ENCODE results near the gene CALD1.

CALD1 gene, protein sequence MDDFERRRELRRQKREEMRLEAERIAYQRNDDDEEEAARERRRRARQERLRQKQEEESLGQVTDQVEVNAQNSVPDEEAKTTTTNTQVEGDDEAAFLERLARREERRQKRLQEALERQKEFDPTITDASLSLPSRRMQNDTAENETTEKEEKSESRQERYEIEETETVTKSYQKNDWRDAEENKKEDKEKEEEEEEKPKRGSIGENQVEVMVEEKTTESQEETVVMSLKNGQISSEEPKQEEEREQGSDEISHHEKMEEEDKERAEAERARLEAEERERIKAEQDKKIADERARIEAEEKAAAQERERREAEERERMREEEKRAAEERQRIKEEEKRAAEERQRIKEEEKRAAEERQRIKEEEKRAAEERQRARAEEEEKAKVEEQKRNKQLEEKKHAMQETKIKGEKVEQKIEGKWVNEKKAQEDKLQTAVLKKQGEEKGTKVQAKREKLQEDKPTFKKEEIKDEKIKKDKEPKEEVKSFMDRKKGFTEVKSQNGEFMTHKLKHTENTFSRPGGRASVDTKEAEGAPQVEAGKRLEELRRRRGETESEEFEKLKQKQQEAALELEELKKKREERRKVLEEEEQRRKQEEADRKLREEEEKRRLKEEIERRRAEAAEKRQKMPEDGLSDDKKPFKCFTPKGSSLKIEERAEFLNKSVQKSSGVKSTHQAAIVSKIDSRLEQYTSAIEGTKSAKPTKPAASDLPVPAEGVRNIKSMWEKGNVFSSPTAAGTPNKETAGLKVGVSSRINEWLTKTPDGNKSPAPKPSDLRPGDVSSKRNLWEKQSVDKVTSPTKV

GRCh38 chr7:134778941-134779740 is at the start of gene CALD1:
TSS of gene CALD1 (plus strand) at chr7:134779634. CDS start at chr7:134867734, 88,100 bp downstream.
- DNase-seq: no peak

DNA sequence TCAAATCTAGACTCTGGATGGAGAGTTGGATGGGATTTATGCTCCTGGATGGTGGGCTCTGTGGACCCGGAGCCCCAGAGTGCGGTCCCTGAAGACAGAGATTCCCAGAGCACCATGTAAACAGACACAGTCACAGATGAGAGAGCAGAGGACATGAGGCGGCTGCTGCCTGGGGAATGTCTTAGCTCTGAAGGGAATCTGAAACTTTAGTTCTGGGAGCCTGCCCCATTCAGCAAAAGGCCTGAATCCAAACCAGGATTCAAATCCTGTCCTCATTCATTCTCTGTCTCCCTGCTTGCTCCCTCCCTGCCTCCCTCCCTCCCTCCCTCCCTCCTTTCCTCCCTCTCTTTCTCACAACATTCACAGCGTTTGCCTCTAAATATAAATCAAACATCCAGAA is 49.5 kb upstream of the CALD1 start:
- no peak for DNase-seq

- no peak for DNase-seq
These were observed 49.0 kb upstream of the CALD1 start for GRCh38 chr7:134730411-134730829.

GRCh38 chr7:134731616-134732015 is 47.8 kb upstream of the CALD1 start:
- no peak for DNase-seq

DNA sequence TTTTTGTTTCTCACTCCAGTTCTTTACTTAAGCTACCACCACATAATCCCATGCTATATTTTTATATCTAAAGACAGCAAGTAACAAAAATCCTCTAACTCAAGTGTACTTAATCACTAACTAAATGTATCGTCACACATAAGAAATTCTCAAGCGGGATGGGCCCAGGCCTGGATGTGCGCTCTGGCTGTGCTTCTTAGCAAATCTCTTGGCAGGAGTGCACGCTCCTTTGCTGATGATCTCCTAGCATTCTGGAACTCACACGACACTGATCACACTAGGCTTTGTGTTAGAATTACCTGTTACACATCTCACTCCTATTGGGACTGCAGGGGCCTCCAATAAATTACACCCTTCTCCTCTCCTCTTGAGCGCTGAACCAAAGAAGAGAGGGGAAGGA is 46.7 kb upstream of the CALD1 start:
- DNase-seq: no peak

DNA sequence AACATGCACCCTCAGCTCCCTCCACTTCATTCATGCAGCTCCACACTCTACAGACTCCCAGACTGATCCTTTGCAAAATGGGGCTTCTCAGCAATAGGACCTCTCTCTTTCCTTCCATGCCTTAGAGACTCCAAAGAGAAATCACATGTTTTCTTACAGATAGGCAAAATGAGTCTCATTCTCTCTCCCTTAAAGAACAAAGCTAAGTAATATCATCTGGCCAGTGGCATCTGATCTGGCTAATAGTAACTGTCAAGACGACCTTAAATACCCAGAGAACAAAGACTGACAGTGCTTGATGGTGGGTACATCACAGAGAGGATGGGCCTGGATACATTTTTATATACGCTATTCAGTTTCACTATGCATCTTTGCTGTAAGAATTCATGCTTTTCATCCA is 43.1 kb upstream of the CALD1 start:
- DNase-seq: no peak

GRCh38 chr7:134737566-134738345 is 41.7 kb upstream of the CALD1 start:
- DNase-seq: peak; percentile 95

GRCh38 chr7:134739362-134739761 is 40.1 kb upstream of the CALD1 start:
- DNase-seq: no peak

DNA sequence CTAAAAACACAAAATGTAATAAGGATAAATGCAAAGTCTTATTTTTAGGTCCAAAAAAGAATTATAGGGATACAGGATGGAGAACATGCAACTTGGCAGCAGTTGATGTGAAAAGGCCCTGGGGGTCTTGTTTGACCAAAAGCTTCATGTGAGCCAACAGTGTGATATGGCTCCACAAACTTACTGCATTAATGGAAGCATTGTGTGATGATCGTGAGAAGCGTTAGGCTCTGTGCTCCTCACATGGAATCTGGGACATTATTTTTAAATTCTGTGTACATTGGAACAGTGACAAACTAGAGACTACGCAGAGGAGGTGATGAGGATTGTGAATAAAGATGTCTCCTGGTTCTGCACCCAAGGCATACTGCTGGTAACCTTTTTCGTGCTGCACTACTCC is 39.1 kb upstream of the CALD1 start:
- DNase-seq: no peak

GRCh38 chr7:134741907-134742635 is 37.4 kb upstream of the CALD1 start:
- DNase-seq: no peak

- DNase-seq: no peak
These were observed 36.6 kb upstream of the CALD1 start for GRCh38 chr7:134742688-134743350.

DNA sequence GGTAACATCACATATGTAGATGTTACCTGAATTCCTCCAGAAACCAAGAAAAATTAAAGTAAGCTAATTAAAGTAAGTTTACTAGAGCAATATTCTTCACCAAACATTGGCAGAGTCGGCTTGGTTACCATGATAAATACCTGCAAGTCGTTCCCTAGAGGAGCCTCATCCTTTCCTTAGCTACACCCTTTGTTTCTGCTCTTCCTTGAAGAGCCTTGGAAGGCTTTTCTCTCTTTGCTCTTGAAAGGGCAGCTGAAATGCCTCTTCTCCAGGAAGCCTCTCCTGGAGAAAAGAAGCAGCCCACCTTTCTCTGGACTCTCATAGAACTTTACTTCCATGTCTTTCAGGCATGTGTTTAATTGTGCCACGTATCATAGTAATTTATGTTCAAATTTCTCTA is 34.9 kb upstream of the CALD1 start:
- DNase-seq: no peak

- no peak for DNase-seq
These were observed 32.1 kb upstream of the CALD1 start for GRCh38 chr7:134747326-134747725.

DNA sequence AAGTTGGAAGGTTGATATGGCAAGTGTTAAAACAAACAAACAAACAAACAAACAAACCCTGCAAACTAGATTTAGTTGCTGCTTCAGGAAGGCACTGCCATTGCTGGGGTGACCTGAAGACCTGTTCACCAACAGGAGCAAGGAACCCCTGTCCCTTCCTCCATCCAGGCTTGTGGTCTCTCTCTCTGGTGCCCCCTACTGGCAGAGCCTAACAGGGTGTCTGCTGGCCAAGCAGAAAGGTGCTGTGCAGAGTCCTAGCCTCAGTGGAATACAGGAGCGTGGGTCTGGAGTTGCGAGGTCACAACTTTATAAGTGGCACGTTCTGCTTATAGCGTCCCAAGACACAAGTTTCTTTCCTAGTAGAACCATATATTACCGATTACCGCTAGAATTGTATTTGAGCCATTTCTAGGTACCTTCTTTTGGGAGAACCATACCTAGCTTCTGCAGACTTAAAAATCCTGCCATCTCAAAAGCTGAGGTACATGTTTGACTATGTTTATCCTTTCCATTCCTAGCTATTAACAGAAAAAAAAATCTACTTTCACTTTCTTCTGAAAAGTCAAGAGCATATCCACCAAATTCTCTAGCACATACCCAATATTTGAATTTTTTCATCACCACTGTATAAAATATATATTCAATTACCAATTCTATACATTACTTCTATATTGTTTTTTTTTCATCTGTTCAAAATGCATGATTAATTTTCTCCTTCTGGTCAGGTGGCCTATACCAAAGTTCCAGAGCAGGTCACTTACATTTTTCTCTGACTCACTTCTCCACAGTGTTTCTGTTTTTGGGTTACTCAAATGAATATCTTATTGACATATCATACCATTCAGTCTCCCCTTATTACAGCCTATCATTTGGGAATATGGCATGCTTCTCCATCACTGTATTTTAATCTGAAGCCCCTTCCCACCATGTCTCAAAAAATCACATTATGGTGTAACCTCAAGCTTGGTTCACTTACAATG is 29.1 kb upstream of the CALD1 start:
- DNase-seq: peak; percentile 24

DNA sequence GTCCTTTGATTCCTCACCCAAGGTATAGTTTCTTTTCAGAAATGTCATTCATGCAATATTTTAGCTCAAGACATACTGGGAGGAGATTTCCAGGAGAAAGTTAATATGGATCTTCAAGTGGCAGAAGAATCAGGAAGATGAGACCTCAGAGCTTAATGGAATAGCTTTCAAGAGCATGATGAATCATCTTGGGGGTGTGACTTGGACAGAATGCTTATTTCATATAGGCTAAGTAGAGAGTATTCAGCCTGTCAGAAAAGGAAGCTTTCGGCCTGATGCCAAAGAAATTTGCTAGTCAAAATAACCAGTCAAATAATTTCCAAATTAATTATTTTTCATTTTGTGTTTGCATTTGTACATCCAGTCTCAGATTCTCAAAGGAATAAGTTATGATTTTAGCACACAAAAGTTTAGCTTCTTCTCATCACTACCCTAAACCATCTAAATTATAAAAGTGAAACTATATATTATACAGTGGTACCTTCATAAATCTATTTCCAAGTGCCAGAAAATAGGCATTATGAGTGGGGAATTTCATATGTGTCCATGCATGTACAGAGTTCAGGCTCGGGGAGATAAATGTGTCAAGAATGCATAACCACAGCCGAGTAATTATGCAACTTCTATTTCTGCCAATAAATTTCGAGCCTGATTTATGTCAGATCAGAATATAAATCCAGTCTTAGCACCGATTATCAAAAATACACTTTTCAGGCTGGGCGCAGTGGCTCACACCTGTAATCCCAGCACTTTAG is 27.3 kb upstream of the CALD1 start:
- DNase-seq: peak; percentile 32

DNA sequence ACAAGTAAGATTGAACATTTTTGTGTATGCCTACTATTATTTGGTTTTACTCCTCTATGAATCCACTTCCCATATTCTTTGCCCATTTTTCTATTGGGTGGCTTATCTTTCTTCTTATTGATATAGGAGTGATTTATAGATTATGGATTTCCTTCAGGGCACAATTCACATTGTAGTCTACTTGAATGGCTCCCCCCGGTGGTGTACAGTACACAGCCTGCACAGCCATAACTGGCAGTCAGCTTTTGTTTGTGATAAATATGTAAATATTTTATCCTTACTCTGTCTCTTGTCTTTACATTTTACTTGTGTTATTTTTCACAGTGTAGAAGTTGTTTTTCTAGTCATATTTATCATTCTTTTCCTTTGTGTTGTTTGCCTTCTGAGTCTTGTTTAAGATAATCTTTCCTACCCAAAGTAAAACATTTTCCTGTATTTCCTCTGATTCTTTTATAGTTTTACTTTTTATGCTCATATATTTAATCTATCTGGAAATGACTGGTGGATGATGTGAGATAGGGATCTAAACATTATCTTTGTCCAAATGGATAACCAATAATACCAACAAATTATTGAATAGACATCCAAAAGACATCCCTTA is 23.9 kb upstream of the CALD1 start:
- DNase-seq: no peak

DNA sequence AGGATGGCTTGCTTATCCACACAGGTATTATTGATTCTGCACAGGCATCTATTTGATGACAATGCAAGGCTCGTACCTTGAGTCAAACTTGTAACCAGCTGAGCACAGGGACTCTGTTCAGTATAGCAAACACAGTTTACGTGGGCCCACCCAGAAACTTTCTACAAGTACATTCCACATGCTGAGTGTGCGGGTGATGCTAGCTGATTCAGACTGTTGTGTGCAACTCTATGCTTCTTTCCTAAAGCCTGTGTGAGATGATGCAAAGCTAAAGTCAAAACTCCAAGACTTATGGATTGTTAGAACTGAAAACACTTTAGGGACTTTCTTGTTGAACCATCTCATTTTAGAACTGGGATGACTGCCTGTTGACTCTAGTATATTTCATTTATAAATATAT is 21.5 kb upstream of the CALD1 start:
- no peak for DNase-seq

DNA sequence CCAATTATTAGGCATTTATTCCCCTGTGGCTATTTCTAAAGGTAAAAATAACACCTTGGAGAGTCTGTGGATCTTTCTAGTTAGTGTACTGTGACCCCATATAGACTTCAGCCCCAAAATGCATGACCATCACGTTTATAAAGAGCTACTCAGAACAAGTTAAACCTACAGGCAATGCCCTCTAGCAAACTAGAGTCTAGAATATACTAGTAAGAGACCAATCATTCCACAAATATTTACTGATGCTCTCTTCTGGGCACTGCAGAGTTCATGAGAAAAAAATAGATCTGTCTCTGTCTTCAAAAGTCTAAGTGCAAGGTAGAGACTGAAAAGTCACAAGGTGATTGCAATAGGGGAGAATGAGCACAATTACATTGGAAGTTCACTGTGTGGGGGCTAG is 20.5 kb upstream of the CALD1 start:
- DNase-seq: no peak

DNA sequence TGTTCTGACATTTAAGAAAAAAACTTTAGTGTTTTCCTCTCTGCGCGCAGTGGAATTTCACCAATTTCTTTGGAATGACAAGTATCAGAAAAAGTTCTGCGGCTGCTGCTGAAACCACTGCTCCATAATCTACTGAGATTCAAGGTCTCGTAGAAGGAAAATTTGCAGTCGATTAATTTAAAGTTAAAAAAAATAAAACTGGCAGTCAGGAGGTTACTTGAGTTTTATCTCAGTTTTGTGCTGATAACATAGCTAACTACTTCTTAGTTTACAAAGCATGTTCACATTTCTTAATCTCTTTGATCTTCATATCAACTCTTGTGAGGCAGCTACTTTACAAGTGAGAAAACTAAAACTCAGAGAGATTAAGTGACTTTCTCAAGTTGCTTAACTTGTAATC is 18.2 kb upstream of the CALD1 start:
- no peak for DNase-seq

Data from MV-4-11 (cell line).